ENCODE results near the gene KLHL12.
"Not testable (repeated sequence)": the region's sequence is repeated elsewhere in the genome, so short reads cannot be mapped to it uniquely, and the experiment has no call there.

Gene KLHL12

GRCh38 chr1:202952099-202952498 lies 25.1 kb upstream of the KLHL12 start:
- FAIRE-seq: no peak

GRCh38 chr1:202951437-202951836 lies 24.4 kb upstream of the KLHL12 start:
- no peak for DNase-seq (ENCODE audit: insufficient read length, low spot score)
- FAIRE-seq: no peak

More at GRCh38 chr1:202952099-202952498, 25.1 kb upstream of the KLHL12 start:
- no peak for DNase-seq (ENCODE audit: insufficient read length, low spot score)

DNA sequence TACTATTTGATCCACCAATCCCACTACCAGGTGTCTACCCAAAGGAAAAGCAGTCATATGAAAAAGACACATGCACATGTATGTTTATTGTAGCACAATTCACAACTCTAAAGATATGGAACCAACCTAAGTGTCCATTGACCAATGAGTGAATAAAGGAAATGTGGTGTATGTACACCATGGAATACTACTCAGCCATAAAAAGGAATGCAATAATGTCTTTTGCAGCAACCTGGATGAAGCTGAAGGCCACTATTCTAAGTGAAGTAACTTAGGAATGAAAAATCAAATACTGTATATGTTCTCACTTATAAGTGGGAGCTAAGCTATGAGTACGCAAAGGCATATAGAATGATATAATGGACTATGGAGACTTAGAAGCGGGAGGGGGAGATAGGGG lies 18.4 kb upstream of the KLHL12 start:
- FAIRE-seq (no peak), DNase-seq (ENCODE audit: insufficient read length, low spot score) (no peak)

DNA sequence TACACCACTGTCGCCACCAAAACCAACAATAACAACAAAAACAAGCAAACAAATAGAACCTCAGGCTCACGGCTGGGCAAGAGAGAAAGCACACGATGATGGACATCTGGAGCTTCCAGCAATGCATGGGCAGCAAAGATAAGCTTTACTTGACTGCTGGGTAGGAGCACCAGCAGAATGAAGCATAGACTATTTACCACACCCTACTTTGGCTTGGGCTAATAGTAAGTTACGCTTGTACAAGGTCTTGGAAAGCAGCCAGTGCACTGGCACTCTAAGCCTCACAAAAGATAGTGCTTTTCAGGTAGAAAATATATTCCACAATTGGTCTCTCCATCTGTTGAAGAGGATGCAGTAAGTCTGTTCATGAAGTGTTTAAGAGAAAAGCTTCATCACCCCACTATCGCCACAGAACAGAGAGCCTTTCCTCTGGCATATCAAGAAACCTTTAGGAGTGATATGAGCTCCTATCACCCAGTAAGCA lies 17.4 kb upstream of the KLHL12 start:
- DNase-seq (ENCODE audit: insufficient read length, low spot score): no peak
- FAIRE-seq: no peak

DNA sequence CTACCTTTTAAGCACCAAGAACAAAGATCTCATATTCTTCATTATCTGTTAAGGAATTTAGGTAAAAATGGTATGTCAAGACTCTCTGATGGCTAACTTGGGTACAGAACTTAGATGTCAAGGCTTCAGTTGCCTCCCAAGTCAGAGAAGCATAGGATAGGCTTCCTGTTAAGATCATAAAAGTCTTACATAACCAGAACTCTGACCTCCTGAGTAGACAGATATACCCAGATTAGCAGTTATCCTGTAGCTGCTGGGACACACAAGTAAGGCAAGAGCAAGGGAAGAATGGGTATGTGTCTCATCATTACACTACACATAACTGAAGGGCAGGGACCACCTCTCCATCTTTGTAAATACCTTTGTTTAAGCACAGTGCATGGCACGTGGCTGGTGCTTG lies 15.4 kb upstream of the KLHL12 start:
- no peak for DNase-seq (ENCODE audit: insufficient read length, low spot score)
- no peak for FAIRE-seq

DNA sequence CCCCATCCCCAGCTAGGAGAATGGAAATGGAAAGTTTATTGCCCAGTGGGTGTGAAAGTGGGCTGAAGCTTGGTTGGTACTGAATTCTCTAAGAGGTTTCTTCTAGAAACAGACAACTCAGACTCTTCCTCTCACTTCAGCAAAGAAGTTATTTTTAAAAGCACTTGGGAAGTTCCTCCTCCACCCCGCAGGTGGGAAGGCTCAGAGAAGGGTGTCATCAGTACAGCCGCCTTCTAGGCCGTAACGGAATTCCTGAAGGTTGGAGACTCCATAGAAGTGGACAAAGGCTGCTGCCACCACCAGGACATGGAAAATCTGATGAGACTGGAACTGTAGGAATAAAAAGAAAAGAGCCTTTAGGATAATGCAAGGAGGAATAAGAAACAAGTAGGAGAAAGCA lies 14.3 kb upstream of the KLHL12 start:
- FAIRE-seq: no peak

GRCh38 chr1:202940561-202940960 lies 13.5 kb upstream of the KLHL12 start:
- no peak for FAIRE-seq
- DNase-seq (ENCODE audit: insufficient read length, low spot score): no peak

More for the DNA sequence above, 14.3 kb upstream of the KLHL12 start:
- DNase-seq (ENCODE audit: insufficient read length, low spot score): no peak

DNA sequence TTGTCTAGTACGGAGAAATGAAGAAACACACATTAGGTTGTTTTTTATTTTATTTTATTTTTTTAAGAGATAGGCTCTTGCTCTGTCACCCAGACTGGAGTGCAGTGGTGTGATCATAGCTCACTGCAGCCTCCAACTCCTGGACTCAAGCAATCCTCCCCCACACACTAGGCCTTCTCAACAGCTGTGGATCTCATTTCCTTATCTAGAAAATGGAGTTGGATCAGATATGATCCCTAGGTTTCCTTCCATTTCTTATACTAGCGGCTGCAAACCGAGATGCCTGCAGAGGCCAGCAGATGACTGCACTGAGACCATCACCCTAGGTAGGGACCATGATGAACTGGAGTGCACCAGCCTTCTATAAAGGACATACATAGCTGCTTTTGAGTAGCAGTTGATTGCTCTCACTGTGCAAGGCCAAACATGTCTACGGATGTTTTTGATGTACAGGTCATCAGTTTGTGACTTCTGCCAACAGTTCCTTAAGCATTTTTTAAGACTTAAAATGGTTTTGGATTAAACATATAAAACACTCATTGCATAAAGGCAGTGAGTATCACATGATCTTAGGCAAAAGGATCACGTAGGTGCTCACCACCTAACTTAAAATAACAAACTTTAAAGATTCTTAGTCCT lies 11.4 kb upstream of the KLHL12 start:
- DNase-seq (ENCODE audit: insufficient read length, low spot score) (no peak), FAIRE-seq (no peak)

DNA sequence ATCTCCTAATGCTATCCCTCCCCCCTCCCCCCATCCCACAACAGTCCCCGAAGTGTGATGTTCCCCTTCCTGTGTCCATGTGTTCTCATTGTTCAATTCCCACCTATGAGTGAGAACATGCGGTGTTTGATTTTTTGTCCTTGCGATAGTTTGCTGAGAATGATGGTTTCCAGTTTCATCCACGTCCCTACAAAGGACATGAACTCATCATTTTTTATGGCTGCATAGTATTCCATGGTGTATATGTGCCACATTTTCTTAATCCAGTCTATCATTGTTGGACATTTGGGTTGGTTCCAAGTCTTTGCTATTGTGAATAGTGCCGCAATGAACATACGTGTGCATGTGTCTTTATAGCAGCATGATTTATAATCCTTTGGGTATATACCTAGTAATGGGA lies 9.4 kb upstream of the KLHL12 start:
- FAIRE-seq; DNase-seq (ENCODE audit: insufficient read length, low spot score): not testable (repeated sequence)

GRCh38 chr1:202935844-202936243 lies 8.8 kb upstream of the KLHL12 start:
- DNase-seq (ENCODE audit: insufficient read length, low spot score) (no peak), FAIRE-seq (no peak)

GRCh38 chr1:202934755-202935154 lies 7.7 kb upstream of the KLHL12 start:
- FAIRE-seq: no peak

GRCh38 chr1:202932476-202932875 lies 5.4 kb upstream of the KLHL12 start:
- FAIRE-seq (no peak), DNase-seq (ENCODE audit: insufficient read length, low spot score) (no peak)

More at GRCh38 chr1:202934755-202935154, 7.7 kb upstream of the KLHL12 start:
- no peak for DNase-seq (ENCODE audit: insufficient read length, low spot score)

DNA sequence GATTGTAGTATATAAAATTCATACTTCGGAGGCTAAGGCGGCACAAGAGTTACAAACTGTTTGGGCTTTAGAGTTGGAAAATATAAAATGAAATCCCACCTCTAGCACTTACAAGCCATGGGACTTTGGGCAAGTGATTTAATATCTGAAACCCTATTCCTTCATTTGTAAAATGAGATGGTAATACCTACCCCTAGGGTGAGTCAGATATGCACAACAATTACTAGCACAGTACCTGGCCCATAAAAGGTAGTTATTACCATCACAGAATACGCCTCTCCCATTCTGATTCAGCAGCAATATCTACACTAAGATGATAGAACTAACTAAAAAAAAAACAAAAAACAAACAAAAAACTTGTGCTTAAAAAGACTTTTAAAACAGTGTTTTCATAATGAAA lies 3.5 kb downstream of the KLHL12 start:
- FAIRE-seq (no peak), DNase-seq (ENCODE audit: insufficient read length, low spot score) (no peak)

DNA sequence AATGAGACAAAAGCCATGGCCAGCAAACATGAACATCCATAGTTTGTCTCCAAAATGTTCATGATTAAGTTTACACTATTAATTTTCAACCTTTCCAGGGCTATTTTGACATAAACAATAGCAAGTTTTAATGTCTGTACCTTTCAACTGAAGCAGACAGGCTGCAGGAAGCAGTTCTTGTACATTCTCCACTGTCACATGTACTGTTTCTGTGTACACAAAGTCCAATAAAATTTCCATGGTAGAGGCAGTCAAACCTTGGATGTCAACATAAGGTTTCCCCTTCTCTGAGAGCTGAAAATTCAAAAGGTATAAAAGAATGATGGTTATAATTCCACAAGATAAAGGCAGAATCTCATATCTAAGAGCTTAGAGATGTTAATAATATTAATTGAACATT lies 7.4 kb downstream of the KLHL12 start:
- FAIRE-seq (no peak), DNase-seq (ENCODE audit: insufficient read length, low spot score) (no peak)

DNA sequence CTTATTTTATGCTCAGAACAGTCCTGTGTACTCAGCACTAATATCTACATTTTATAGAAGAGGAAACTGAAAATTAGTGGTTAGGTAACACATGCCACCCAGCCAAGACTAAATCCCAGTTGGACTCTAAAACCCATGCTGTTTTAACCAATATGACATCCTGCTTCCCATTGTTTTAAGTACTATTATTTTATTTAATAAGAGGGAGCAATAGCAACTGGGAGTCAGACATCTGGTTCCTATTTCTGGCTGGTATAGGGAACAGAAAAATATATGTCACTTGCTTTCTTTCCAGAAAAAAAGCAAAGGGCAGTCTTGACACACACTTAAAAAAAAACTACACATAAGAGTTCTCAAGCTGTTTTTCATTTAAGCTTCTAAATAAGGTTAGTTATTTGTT lies 11.9 kb downstream of the KLHL12 start:
- FAIRE-seq: no peak
- no peak for DNase-seq (ENCODE audit: insufficient read length, low spot score)

- DNase-seq (ENCODE audit: insufficient read length, low spot score); FAIRE-seq: not testable (repeated sequence)
Measured at GRCh38 chr1:202912476-202912875, 14.6 kb downstream of the KLHL12 start.

- no peak for FAIRE-seq
- DNase-seq (ENCODE audit: insufficient read length, low spot score): no peak
Measured at GRCh38 chr1:202909494-202909893, 17.5 kb downstream of the KLHL12 start.

GRCh38 chr1:202908998-202909397 lies 18.0 kb downstream of the KLHL12 start:
- no peak for FAIRE-seq

DNA sequence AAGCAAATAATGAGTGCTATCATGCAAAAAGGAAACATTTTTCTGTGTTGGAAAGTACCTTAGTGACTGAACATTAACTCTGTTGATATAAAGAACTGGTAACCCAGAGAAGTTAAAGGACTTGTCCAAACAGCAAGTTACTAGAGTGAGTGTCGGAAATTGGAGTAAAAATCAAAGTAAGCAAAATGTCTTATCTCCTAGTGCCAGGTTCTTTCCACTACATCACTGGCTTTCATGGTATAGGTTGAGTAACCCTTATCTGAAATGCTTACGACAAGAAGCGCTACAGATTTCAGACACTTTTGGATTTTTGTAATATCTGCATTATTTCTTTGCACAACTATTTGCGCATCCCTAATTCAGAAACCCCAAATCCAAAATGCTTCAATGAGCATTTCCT lies 21.7 kb downstream of the KLHL12 start:
- DNase-seq (ENCODE audit: insufficient read length, low spot score) (no peak), FAIRE-seq (no peak)

More at GRCh38 chr1:202908998-202909397, 18.0 kb downstream of the KLHL12 start:
- no peak for DNase-seq (ENCODE audit: insufficient read length, low spot score)

DNA sequence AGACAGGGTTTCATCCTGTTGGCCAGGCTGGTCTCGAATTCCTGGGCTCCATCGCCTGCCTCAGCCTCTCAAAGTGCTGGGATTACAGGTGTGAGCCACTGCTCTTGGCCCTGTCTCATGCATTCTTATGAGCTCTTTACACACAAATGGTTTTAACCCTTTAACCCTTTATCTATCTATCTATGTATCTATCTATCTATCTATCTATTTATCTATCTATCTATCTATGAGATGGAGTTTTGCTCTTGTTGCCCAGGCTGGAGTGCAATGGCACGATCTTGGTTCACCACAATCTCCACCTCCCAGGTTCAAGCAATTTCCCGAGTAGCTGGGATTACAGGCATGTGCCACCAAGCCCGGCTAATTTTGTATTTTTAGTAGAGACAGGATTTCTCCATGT lies 23.2 kb downstream of the KLHL12 start:
- DNase-seq (ENCODE audit: insufficient read length, low spot score); FAIRE-seq: not testable (repeated sequence)

- no peak for FAIRE-seq
Measured at GRCh38 chr1:202901555-202901954, 25.5 kb downstream of the KLHL12 start.

DNA sequence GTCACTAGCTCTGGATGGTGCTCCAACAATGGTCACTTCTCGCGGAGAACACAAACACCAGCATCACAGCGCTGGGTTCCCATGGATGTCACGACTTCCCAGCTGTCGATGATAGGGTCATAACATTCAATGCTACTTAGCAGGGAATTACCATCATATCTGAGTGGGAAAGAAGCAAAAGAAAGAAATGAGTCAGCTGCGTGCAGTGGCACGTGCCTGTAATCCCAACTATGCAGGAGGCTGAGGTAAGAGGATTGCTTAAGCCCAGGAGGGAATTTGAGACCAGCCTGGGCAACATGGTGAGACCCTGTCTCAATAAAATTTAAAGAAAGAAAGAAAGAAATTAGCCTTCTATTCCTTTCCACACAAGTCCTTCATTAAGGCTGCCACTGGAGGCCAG lies 34.5 kb downstream of the KLHL12 start:
- no peak for DNase-seq (ENCODE audit: insufficient read length, low spot score)
- FAIRE-seq: no peak

More at GRCh38 chr1:202901555-202901954, 25.5 kb downstream of the KLHL12 start:
- no peak for DNase-seq (ENCODE audit: insufficient read length, low spot score)

DNA sequence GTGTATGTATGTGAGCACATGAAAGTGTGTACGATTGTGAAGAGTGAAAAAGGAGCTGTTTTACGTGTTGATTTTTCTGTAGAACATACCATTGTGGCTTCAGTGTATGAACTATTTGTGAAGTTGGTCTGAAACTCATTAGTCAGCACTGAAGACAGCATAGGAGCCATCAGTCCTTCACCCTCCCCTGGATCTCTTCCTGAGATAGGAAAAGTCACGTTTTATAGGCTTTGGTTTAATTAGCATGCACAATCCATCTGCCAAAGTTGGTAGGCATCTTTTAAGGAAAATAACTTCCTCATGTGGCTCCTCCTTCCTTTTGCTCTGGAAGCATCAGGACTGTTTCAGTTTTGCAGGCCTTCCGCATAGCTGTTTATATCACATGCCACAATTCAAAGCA lies 36.6 kb downstream of the KLHL12 start:
- DNase-seq (ENCODE audit: insufficient read length, low spot score): no peak
- no peak for FAIRE-seq
